ENCODE measurements around the gene CHCHD5. TPM values are rescaled to one million over a fixed set of nuclear protein-coding genes. Genes with fewer than 3 reads are reported as not detected.
A peak's percentile ranks its signal among the peaks of the same experiment; 100 is the strongest.

CHCHD5 gene
- total RNA-seq, 1 experiment from 2014 or later = 56.0 TPM

DNA sequence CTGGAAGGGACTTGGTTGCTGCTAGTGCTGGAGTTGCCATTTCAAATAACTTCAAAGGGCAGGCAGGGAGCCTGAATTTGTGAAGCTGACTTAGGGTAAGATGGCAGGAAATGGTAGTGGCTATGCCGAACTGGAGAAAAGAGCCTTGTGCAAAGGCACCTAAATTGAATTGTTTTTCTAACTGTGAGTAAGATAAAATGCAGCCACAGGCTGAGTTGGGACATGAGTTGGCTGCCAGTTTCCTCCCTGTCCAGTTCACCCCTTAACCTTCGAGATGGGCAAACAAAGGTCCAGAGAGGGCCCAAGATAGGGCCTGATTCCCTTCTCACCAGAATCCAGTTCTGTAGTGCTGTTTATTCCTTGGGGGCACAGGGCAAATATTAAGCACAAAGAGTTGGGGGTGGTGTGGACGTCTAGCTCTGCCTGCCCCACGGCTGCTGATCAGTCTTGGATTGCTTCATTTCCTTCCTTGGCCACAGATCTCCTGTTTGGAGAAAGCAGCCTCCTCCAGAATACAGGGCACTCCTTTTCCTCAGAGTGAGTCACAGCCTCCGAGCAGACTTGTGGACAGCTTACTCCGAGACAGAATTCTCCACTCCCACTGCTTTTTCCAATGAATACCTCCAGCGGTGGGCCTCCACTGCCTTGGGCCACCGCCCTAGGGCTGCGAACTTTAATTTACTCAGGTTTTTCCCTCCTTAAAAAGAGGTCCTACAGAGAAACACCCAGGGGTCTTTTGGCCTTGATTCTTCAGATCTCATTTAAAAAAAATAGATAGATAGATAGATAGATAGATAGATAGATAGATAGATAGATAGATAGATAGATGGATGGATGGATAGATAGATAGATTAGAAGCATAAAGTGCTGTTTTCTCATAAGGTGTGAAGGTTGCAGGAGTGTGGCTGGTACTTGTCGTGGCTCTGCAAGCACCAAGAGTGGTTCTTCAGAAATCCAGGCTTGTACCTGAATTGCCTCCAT, 42.9 kb downstream of the CHCHD5 start:
- Histone ChIP-seq H3K4me1 (peaks cover 11% of the 10 kb centered on the region), H3K4me3 (ENCODE audit: low read depth, low read length) (no peak overlapping the region), H3K9me3 (no peaks in the 10 kb centered on the region), H3K36me3 (ENCODE audit: control insufficient read depth, insufficient read depth, low read length) (no peaks in the 10 kb centered on the region), H3K27me3 (replicated peaks; ENCODE audit: control insufficient read depth, insufficient read depth, low read length) (no peaks in the 10 kb centered on the region)
- Mint-ChIP-seq H3K36me3 (ENCODE audit: insufficient read depth, unreplicated experiment) (no peaks in the 10 kb centered on the region), H3K4me3 (ENCODE audit: unreplicated experiment) (no peak overlapping the region), H3K27me3 (ENCODE audit: insufficient read depth, unreplicated experiment) (no peaks in the 10 kb centered on the region), H3K9me3 (ENCODE audit: unreplicated experiment) (no peaks in the 10 kb centered on the region), H3K4me1 (ENCODE audit: low read depth, unreplicated experiment) (peaks cover 13% of the 10 kb centered on the region), H3K27ac (ENCODE audit: unreplicated experiment) (no peak overlapping the region)
- TF ChIP-seq, protein P1, sequence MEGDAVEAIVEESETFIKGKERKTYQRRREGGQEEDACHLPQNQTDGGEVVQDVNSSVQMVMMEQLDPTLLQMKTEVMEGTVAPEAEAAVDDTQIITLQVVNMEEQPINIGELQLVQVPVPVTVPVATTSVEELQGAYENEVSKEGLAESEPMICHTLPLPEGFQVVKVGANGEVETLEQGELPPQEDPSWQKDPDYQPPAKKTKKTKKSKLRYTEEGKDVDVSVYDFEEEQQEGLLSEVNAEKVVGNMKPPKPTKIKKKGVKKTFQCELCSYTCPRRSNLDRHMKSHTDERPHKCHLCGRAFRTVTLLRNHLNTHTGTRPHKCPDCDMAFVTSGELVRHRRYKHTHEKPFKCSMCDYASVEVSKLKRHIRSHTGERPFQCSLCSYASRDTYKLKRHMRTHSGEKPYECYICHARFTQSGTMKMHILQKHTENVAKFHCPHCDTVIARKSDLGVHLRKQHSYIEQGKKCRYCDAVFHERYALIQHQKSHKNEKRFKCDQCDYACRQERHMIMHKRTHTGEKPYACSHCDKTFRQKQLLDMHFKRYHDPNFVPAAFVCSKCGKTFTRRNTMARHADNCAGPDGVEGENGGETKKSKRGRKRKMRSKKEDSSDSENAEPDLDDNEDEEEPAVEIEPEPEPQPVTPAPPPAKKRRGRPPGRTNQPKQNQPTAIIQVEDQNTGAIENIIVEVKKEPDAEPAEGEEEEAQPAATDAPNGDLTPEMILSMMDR (IDR thresholded peaks at IDR 0.05; ENCODE audit: insufficient read depth in 1 of 2, low read depth in 1 of 2, low read length in 1 of 2, severe bottlenecking in 1 of 2, unreplicated experiment in 1 of 2) = no peak
- peak in 1 of 2 experiments; percentile 9 for DNase-seq
- no TSS peak for BruUV-seq (replicated peaks)
- POLR2A ChIA-PET = interaction anchor here (0.9 to 1.0 kb wide), 2 partner anchors 43 to 99 kb away, joined by 3 read pairs; partner anchors contain the start of gene CHCHD5
- intact Hi-C loops (cut with micrococcal nuclease; ENCODE audit: unreplicated experiment) = loop anchor here (1.0 to 10.0 kb wide), 2 partner anchors 64 to 327 kb away; no protein-coding TSS in a partner anchor
- CTCF ChIA-PET = interaction anchor here (0.5 to 4.8 kb wide), 12 partner anchors 9 to 314 kb away, joined by 3 to 62 read pairs (median 4); partner anchors contain the start of gene SLC20A1

DNA sequence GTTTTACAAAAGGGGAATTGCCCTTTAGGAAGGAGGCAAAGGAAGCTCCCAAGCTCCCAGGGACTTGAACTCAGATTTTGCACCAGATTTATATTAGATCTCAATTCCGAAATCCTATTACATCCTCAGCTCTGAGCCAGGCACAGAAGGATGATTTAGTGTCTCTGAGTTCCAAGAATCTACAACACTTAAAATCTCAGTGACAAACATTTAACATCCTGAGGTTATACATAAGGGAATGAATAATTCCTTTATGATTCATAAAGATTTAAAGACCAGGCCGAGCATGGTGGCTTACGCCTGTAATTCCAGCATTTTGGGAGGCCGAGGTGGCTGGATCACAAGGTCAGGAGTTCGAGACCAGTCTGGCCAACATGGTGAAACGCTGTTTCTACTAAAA, 44.8 kb downstream of the CHCHD5 start:
- TF ChIP-seq, protein P1 (IDR thresholded peaks at IDR 0.05; ENCODE audit: insufficient read depth in 1 of 2, low read depth in 1 of 2, low read length in 1 of 2, severe bottlenecking in 1 of 2, unreplicated experiment in 1 of 2) = no peak
- Histone ChIP-seq H3K27me3 (replicated peaks; ENCODE audit: control insufficient read depth, insufficient read depth, low read length) (no peaks in the 10 kb centered on the region), H3K4me1 (peaks cover 14% of the 10 kb centered on the region), H3K36me3 (ENCODE audit: control insufficient read depth, insufficient read depth, low read length) (no peaks in the 10 kb centered on the region), H3K9me3 (no peaks in the 10 kb centered on the region), H3K4me3 (ENCODE audit: low read depth, low read length) (no peak overlapping the region)
- Mint-ChIP-seq H3K36me3 (ENCODE audit: insufficient read depth, unreplicated experiment) (no peaks in the 10 kb centered on the region), H3K27ac (ENCODE audit: unreplicated experiment) (no peak overlapping the region), H3K9me3 (ENCODE audit: unreplicated experiment) (no peaks in the 10 kb centered on the region), H3K4me3 (ENCODE audit: unreplicated experiment) (no peak overlapping the region), H3K27me3 (ENCODE audit: insufficient read depth, unreplicated experiment) (no peaks in the 10 kb centered on the region), H3K4me1 (ENCODE audit: low read depth, unreplicated experiment) (peaks cover 13% of the 10 kb centered on the region)
- POLR2A ChIA-PET = no interaction called here
- no peak for DNase-seq
- no TSS peak for BruUV-seq (replicated peaks)
- CTCF ChIA-PET = interaction anchor here (0.5 to 4.8 kb wide), 2 partner anchors 11 to 97 kb away, joined by 5 to 62 read pairs; no protein-coding TSS in a partner anchor
- intact Hi-C loops (cut with micrococcal nuclease; ENCODE audit: unreplicated experiment) = loop anchor here (10.0 kb wide), 1 partner anchor 326 kb away; no protein-coding TSS in a partner anchor

DNA sequence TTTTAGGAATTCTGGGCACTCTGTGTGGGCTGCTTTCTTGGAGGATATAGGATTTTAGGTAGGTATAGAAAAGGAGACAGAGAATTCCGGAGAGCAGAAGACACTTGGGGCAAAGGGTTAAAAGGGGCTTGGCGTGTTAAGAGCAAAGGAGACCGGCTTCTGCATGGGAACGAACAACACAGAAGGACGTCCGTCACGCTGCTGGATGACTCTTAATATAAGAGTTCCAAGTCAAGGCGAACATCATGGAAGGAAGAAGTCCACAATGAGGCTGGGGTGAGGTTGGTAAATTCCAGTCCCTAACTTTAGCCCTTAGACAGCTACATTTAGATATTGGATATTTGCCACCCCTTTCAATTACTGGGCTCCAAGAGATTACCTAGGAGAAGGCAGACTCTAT, 45.4 kb downstream of the CHCHD5 start:
- CTCF ChIA-PET = interaction anchor here (0.5 to 4.8 kb wide), 2 partner anchors 12 to 96 kb away, joined by 5 to 62 read pairs; no protein-coding TSS in a partner anchor
- Histone ChIP-seq H3K4me3 (ENCODE audit: low read depth, low read length) (no peak overlapping the region), H3K4me1 (peaks cover 14% of the 10 kb centered on the region), H3K36me3 (ENCODE audit: control insufficient read depth, insufficient read depth, low read length) (no peaks in the 10 kb centered on the region), H3K9me3 (no peaks in the 10 kb centered on the region), H3K27me3 (replicated peaks; ENCODE audit: control insufficient read depth, insufficient read depth, low read length) (no peaks in the 10 kb centered on the region)
- H3K4me1 Mint-ChIP-seq (ENCODE audit: low read depth, unreplicated experiment) = peaks cover 13% of the 10 kb centered on the region
- BruUV-seq (replicated peaks) = no TSS peak
- TF ChIP-seq, protein P1 (IDR thresholded peaks at IDR 0.05; ENCODE audit: insufficient read depth in 1 of 2, low read depth in 1 of 2, low read length in 1 of 2, severe bottlenecking in 1 of 2, unreplicated experiment in 1 of 2) = no peak
- H3K27me3 Mint-ChIP-seq (ENCODE audit: insufficient read depth, unreplicated experiment) = no peaks in the 10 kb centered on the region
- no peaks in the 10 kb centered on the region for H3K36me3 Mint-ChIP-seq (ENCODE audit: insufficient read depth, unreplicated experiment)
- no peak overlapping the region for H3K27ac Mint-ChIP-seq (ENCODE audit: unreplicated experiment)
- intact Hi-C loops (cut with micrococcal nuclease; ENCODE audit: unreplicated experiment) = loop anchor here (5.0 to 10.0 kb wide), 2 partner anchors 325 to 537 kb away; no protein-coding TSS in a partner anchor
- no peaks in the 10 kb centered on the region for H3K9me3 Mint-ChIP-seq (ENCODE audit: unreplicated experiment)
- H3K4me3 Mint-ChIP-seq (ENCODE audit: unreplicated experiment) = no peak overlapping the region
- POLR2A ChIA-PET = no interaction called here
- DNase-seq = no peak

Measured in Caco-2 (cell line).